H9 (cell line): ENCODE results near the gene CYP1B1. TPM values are rescaled to one million over a fixed set of nuclear protein-coding genes. Genes with fewer than 3 reads are reported as not detected.
A peak's percentile ranks its signal among the peaks of the same experiment; 100 is the strongest.

Experiments used
- DNase-seq: peaks from one replicate; pipeline ENCODE4 v3.0.0-alpha.2; 2017
- H2AFZ ChIP-seq: one replicate; pipeline ENCODE4 v1.6.1; 2013; ENCODE audit warnings: mild to moderate bottlenecking, low read length, control low read depth, moderate library complexity
- H2AK5ac ChIP-seq: 2 replicates; pipeline ENCODE4 v1.6.1; 2013; ENCODE audit warnings: low read length, control low read depth, mixed read lengths; ENCODE audit not compliant: insufficient read length
- H2BK120ac ChIP-seq: one replicate; pipeline ENCODE4 v1.6.1; 2013; ENCODE audit warnings: low read depth, mild to moderate bottlenecking, low read length, control low read depth, inconsistent platforms; ENCODE audit not compliant: poor library complexity, severe bottlenecking
- H2BK12ac ChIP-seq: 2 replicates; pipeline ENCODE4 v1.6.1; 2013; ENCODE audit warnings: low read length, control low read depth, mixed read lengths, low read depth; ENCODE audit not compliant: insufficient read length
- H2BK15ac ChIP-seq: 2 replicates; pipeline ENCODE4 v1.6.1; 2013; ENCODE audit warnings: low read depth, low read length, control low read depth
- H2BK20ac ChIP-seq: one replicate; pipeline ENCODE4 v1.6.1; 2013; ENCODE audit warnings: low read depth, mild to moderate bottlenecking, low read length, control low read depth, inconsistent platforms; ENCODE audit not compliant: poor library complexity, severe bottlenecking
- H2BK5ac ChIP-seq: 2 replicates; pipeline ENCODE4 v1.6.1; 2013; ENCODE audit warnings: low read length, control low read depth, mixed read lengths; ENCODE audit not compliant: insufficient read length
- H3K14ac ChIP-seq: 2 replicates; pipeline ENCODE4 v1.6.1; 2013; ENCODE audit warnings: low read length, control low read depth; ENCODE audit not compliant: insufficient read depth
- H3K18ac ChIP-seq: 2 replicates; pipeline ENCODE4 v1.6.1; 2013; ENCODE audit warnings: low read depth, mild to moderate bottlenecking, mixed read lengths, low read length, control low read depth; ENCODE audit not compliant: insufficient read length
- H3K23ac ChIP-seq: 2 replicates; pipeline ENCODE4 v1.6.1; 2013; ENCODE audit warnings: low read length, control low read depth, mixed read lengths, low read depth; ENCODE audit not compliant: insufficient read length
- H3K23me2 ChIP-seq: 2 replicates; pipeline ENCODE4 v1.6.1; 2013; ENCODE audit warnings: low read depth, mild to moderate bottlenecking, mixed read lengths, low read length, control low read depth; ENCODE audit not compliant: insufficient read length, poor library complexity, severe bottlenecking
- H3K27ac ChIP-seq: 2 replicates; pipeline ENCODE4 v1.5.1; 2013; ENCODE audit warnings: low read length, control low read depth, mixed read lengths, low read depth; ENCODE audit not compliant: insufficient read length
- H3K27me3 ChIP-seq: 2 replicates; pipeline ENCODE4 v1.6.1; 2013; ENCODE audit warnings: low read length, control low read depth, inconsistent platforms; ENCODE audit not compliant: insufficient read depth
- H3K4ac ChIP-seq: 2 replicates; pipeline ENCODE4 v1.6.1; 2013; ENCODE audit warnings: low read depth, mild to moderate bottlenecking, control low read depth, inconsistent platforms, low read length, moderate library complexity
- H3K4me1 ChIP-seq: 2 replicates; pipeline ENCODE4 v1.6.1; 2013; ENCODE audit warnings: low read length, control low read depth, inconsistent platforms; ENCODE audit not compliant: insufficient read depth
- H3K4me2 ChIP-seq: 2 replicates; pipeline ENCODE4 v1.6.1; 2013; ENCODE audit warnings: low read length, control low read depth, mixed read lengths; ENCODE audit not compliant: insufficient read length, insufficient read depth
- H3K56ac ChIP-seq: 2 replicates; pipeline ENCODE4 v1.6.1; 2013; ENCODE audit warnings: low read depth, mild to moderate bottlenecking, mixed read lengths, low read length, control low read depth; ENCODE audit not compliant: insufficient read length
- H3K79me1 ChIP-seq: 2 replicates; pipeline ENCODE4 v1.6.1; 2013; ENCODE audit warnings: low read depth, mild to moderate bottlenecking, moderate library complexity, low read length, control low read depth, inconsistent platforms; ENCODE audit not compliant: insufficient read depth, poor library complexity, severe bottlenecking
- H3K79me2 ChIP-seq: 2 replicates; pipeline ENCODE4 v1.6.1; 2013; ENCODE audit warnings: low read length, control low read depth, inconsistent platforms; ENCODE audit not compliant: insufficient read depth
- H3K9ac ChIP-seq: 2 replicates; pipeline ENCODE4 v1.6.1; 2013; ENCODE audit warnings: low read length, control low read depth, mixed read lengths; ENCODE audit not compliant: insufficient read length; ENCODE audit errors: extremely low read depth
- H3K9me3 ChIP-seq: one replicate; pipeline ENCODE4 v1.6.1; 2013; ENCODE audit warnings: low read depth, low read length, inconsistent platforms; ENCODE audit not compliant: control insufficient read depth
- H3T11ph ChIP-seq: one replicate; pipeline ENCODE4 v1.6.1; 2013; ENCODE audit warnings: mild to moderate bottlenecking, low read length, control low read depth, inconsistent platforms
- H4K20me1 ChIP-seq: one replicate; pipeline ENCODE4 v1.6.1; 2013; ENCODE audit not compliant: control insufficient read depth, insufficient read length, insufficient read depth
- H4K5ac ChIP-seq: 2 replicates; pipeline ENCODE4 v1.6.1; 2013; ENCODE audit warnings: low read depth, mild to moderate bottlenecking, mixed read lengths, low read length, control low read depth; ENCODE audit not compliant: insufficient read length
- H4K8ac ChIP-seq: replicated peaks from 2 replicates; pipeline ENCODE4 v1.6.1; 2013; ENCODE audit warnings: low read length, control low read depth, mixed read lengths, low read depth; ENCODE audit not compliant: insufficient read length
- H4K91ac ChIP-seq: 2 replicates; pipeline ENCODE4 v1.6.1; 2013; ENCODE audit warnings: low read depth, mild to moderate bottlenecking, moderate library complexity, mixed read lengths, low read length, control low read depth; ENCODE audit not compliant: insufficient read length
- H3K27ac Mint-ChIP-seq, 3 experiments: 2 replicates in 2 of 3; 3 replicates in 1 of 3; pipeline ENCODE4 v1.8.0; 2020 to 2021; ENCODE audit warnings: mixed read lengths in 3 of 3, mild to moderate bottlenecking in 1 of 3, moderate library complexity in 1 of 3
- H3K27me3 Mint-ChIP-seq: 2 replicates; pipeline ENCODE4 v1.8.0; 2021; ENCODE audit warnings: low read depth, mild to moderate bottlenecking, moderate library complexity, mixed read lengths
- H3K36me3 Mint-ChIP-seq, 3 experiments: 2 replicates in 2 of 3; 3 replicates in 1 of 3; pipeline ENCODE4 v1.8.0; 2020 to 2021; ENCODE audit warnings: low read depth in 3 of 3, mixed read lengths in 3 of 3; ENCODE audit not compliant: insufficient read depth in 1 of 3
- H3K4me1 Mint-ChIP-seq, 2 experiments: 2 replicates each; pipeline ENCODE4 v1.8.0; 2020; ENCODE audit warnings: mixed read lengths in 2 of 2
- H3K4me3 Mint-ChIP-seq, 2 experiments: 2 replicates in 1 of 2; 3 replicates in 1 of 2; pipeline ENCODE4 v1.8.0; 2020 to 2021; ENCODE audit warnings: mild to moderate bottlenecking in 2 of 2, mixed read lengths in 2 of 2, moderate library complexity in 1 of 2
- H3K9me3 Mint-ChIP-seq, 2 experiments: 2 replicates in 1 of 2; 3 replicates in 1 of 2; pipeline ENCODE4 v1.8.0; 2020; ENCODE audit warnings: mild to moderate bottlenecking in 2 of 2, mixed read lengths in 2 of 2, moderate library complexity in 1 of 2
- WGBS: extraction: QIAGEN DNeasy Blood & Tissue Kit; methylation state at CpG from one replicate; pipeline ENCODE4 v1.1.7; 2013; ENCODE audit warnings: missing lambda C conversion rate, low lambda C conversion rate, mixed read lengths; ENCODE audit not compliant: insufficient read length; ENCODE audit errors: extremely low coverage; 5-methylcytosine and 5-hydroxymethylcytosine counted together
- total RNA-seq: library from RNA; stranded (reverse); gene quantifications from 2 replicates; pipeline ENCODE4 v1.2.1, GENCODE V29; 2021
- TF ChIP-seq, protein P1 (sequence below): fragments of 200-600 bp; sonication (generic); conservative IDR thresholded peaks from 3 replicates; pipeline ENCODE4 v1.8.0; 2021; ENCODE audit warnings: antibody characterized with exemption, mild to moderate bottlenecking

Gene CYP1B1
- total RNA-seq, 1 experiment from 2014 or later = 2.7 TPM

DNA sequence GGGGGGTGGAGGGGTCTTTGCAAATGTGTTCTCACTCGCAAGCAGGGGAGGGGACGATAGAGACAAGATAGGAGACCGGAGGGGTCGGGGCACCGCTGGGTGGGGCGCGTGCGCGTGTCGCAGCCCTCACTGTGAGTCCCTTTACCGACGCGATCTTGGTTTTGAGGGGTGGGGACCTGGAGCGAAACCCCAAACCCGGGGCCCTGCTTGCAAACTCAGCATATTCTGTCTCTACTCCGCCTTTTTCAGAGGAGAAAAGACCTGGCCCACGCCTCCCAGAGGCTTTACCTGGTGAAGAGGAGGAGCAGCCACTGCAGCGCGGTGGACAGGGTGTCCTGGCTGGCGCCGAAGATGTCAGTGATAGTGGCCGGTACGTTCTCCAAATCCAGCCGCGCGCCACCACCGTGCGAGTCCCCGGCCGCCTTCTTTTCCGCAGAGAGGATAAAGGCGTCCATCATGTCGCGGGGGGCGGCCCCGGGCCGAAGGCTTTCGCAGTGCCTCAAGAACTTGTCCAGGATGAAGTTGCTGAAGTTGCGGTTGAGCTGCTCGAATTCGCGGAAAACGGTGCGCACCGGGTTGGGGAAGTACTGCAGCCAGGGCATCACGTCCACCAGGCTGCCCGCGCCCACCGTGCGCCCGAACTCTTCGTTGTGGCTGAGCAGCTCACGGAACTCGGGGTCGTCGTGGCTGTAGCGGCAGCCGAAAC lies 1.7 kb downstream of the CYP1B1 start:
- peaks cover 70% of the 10 kb centered on the region for H3K27me3 Mint-ChIP-seq
- peaks cover 21% of the 10 kb centered on the region for H3K23me2 ChIP-seq
- H3K36me3 Mint-ChIP-seq = peaks cover 0 to 6% (median 2%) of the 10 kb centered on the region in 3 experiments; a peak in 2 of 7 replicates
- H2AK5ac ChIP-seq = no peak overlapping the region
- H2BK120ac ChIP-seq = no peak overlapping the region
- peak overlapping the region; percentile 53 to 84 for H3K4me3 Mint-ChIP-seq
- H3K56ac ChIP-seq = no peak overlapping the region
- peak; percentile 51 for DNase-seq
- no peak overlapping the region for H3K18ac ChIP-seq
- H3T11ph ChIP-seq = no peak overlapping the region
- H3K4me1 Mint-ChIP-seq = peaks cover 35 to 41% of the 10 kb centered on the region in 2 experiments
- H4K20me1 ChIP-seq = peaks cover 2% of the 10 kb centered on the region
- no peak overlapping the region for H4K8ac ChIP-seq
- H3K79me2 ChIP-seq = no peaks in the 10 kb centered on the region
- H2BK15ac ChIP-seq = no peak overlapping the region
- no peak overlapping the region for H4K5ac ChIP-seq
- WGBS = no CpG with 5 or more reads among the region's 58 CpGs
- no peaks in the 10 kb centered on the region for H3K9me3 ChIP-seq
- H3K9ac ChIP-seq = no peak overlapping the region
- no peak overlapping the region for H3K23ac ChIP-seq
- H3K27ac ChIP-seq = no peak overlapping the region
- H3K27me3 ChIP-seq = peaks cover 36% of the 10 kb centered on the region
- no peak overlapping the region for H3K4ac ChIP-seq
- no peak overlapping the region for H4K91ac ChIP-seq
- H3K14ac ChIP-seq = no peak overlapping the region
- no peak overlapping the region for H2BK12ac ChIP-seq
- no peaks in the 10 kb centered on the region for H3K79me1 ChIP-seq
- H2AFZ ChIP-seq = no peak overlapping the region
- H3K9me3 Mint-ChIP-seq = peaks cover 0 to 5% of the 10 kb centered on the region in 2 experiments; a peak in 4 of 5 replicates
- no peak overlapping the region for H2BK20ac ChIP-seq
- H3K4me2 ChIP-seq = peak overlapping the region; percentile 70
- H3K4me1 ChIP-seq = peaks cover 6% of the 10 kb centered on the region; the same call in 1 of the 2 replicates
- no peak overlapping the region for H2BK5ac ChIP-seq
- H3K27ac Mint-ChIP-seq = no peak overlapping the region
- TF ChIP-seq, protein P1, sequence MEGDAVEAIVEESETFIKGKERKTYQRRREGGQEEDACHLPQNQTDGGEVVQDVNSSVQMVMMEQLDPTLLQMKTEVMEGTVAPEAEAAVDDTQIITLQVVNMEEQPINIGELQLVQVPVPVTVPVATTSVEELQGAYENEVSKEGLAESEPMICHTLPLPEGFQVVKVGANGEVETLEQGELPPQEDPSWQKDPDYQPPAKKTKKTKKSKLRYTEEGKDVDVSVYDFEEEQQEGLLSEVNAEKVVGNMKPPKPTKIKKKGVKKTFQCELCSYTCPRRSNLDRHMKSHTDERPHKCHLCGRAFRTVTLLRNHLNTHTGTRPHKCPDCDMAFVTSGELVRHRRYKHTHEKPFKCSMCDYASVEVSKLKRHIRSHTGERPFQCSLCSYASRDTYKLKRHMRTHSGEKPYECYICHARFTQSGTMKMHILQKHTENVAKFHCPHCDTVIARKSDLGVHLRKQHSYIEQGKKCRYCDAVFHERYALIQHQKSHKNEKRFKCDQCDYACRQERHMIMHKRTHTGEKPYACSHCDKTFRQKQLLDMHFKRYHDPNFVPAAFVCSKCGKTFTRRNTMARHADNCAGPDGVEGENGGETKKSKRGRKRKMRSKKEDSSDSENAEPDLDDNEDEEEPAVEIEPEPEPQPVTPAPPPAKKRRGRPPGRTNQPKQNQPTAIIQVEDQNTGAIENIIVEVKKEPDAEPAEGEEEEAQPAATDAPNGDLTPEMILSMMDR = no peak
